ELF-1 (cell line): Measurements from ENCODE around the gene RPL29.
"Not testable (repeated sequence)": the region's sequence is repeated elsewhere in the genome, so short reads cannot be mapped to it uniquely, and the experiment has no call there.

Experiments
- DNase-seq: peaks from one replicate; pipeline ENCODE4 v3.0.0-alpha.2; 2016; ENCODE audit warnings: low read depth, low spot score

The RPL29 gene

GRCh38 chr3:51995346-51996163, at the start of gene RPL29:
Gene RPL29, minus strand, starts transcription at chr3:51995895. Its CDS starts 434 bp downstream, at chr3:51995461.
- DNase-seq: peak; percentile 95

DNA sequence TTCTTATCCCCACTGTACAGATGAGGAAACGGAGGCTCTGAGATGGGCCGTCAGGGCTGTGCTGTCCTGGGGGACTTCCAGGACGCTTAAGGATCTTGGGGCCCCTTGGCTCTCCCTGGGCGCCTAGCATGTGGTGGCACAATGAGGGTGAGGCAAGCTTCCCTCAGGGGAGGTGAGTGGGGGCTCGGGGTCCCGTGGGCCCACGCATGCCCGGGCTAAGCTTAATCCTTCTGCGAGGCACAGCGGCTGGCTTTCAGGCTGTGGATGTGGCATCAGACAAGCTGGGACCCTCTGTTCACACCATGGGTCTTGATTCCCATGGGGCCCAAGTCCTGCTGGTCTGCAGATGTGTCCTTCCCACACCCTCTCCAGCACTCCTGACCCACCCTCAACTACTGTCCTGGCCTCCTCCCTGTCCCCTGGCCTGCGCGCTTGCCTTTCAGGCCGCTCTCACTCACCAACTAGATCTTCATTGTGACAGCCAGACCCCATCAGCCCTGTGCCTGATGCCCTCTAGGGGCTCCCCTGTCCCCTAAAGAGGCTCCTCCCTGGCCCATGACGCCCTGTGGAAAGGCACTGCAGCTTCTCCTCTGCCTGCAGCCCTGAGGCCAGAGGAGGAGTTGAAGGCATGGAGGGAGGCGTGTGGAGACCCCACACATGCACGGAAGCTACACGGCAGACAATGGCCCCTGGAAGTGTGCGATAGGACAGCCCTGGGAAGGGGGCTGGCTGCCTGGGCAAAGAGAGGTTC, 49.3 kb upstream of the RPL29 start:
- peak; percentile 36 for DNase-seq

DNA sequence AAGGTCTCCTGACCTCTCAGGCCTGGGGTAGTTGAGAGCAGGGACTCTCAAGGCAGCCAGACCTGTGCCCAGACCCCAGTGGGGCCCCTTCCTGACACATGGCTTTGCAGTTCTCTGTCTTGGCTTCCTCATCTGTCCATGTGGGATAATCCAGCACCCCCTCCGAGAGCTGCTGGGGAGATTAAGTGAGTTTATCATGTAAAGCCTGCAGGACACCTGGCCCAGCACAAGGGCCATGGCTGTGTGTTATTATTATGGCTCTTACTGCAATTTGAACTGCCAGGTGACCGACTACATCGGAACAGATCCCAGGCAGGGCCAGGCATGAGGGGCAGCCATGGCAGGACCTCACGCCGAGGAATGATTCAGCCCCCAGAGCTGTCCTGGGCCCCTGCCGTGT, 48.1 kb upstream of the RPL29 start:
- DNase-seq: no peak

GRCh38 chr3:52043039-52043438, 47.3 kb upstream of the RPL29 start:
- DNase-seq: not testable (repeated sequence)

DNA sequence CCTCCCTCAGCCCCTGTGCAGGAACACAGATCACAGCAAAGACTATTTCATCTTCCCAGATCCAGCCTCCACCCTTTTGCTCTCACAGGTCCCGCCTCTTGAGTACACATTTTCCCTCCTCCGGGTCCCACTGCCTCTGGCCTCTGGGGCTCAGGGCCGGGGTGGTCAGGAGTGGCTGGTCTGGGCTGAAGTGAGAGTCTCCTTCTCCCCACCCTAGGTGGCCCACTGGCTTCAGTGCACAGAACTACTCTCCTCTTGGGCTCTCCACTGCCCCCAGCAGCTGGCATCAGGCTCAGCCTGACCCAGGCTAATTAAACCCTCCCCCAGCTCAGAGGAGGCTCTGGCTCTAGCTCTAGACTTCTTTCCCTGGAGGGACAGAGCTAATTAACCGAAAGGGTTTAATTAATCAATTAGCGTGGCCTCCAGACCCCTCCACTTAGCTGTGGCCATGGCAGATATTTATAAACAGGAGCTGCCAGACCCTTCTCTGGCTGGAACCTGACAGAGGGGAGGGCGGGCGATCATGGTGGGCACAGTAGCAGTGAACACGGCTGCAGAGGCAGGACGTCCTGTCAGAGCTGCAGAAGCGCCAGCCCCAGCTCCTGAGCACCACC, 45.5 kb upstream of the RPL29 start:
- DNase-seq: peak; percentile 51

GRCh38 chr3:52040600-52040999, 44.9 kb upstream of the RPL29 start:
- no peak for DNase-seq

GRCh38 chr3:52039846-52040245, 44.2 kb upstream of the RPL29 start:
- DNase-seq: peak; percentile 45

DNA sequence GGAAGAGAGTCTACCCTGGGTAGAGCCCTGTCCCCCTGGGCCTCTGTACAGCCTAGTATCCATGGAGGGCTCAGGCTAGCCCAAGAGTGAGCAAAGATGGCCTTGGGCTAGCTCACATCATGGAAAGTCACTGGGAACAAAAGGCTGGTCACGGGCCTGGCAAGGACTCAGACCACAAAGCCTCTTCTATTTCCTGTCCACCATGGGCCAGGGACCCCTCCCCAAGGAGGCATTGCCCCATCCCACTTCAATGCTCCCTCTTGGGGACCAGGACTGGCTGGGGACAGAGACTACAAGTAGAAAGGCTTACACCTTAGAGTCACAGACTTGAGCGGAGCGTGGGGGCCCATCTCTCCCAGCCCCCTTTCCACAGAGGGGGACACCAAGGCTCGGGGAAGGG, 43.7 kb upstream of the RPL29 start:
- DNase-seq: no peak

- DNase-seq: no peak
These were observed 42.5 kb upstream of the RPL29 start for GRCh38 chr3:52038227-52038626.

GRCh38 chr3:52037291-52037690, 41.6 kb upstream of the RPL29 start:
- DNase-seq: no peak

- DNase-seq: no peak
These were observed 41.1 kb upstream of the RPL29 start for GRCh38 chr3:52036829-52037228.

- no peak for DNase-seq
These were observed 40.6 kb upstream of the RPL29 start for GRCh38 chr3:52036222-52036694.

GRCh38 chr3:52034651-52035050, 39.0 kb upstream of the RPL29 start:
- no peak for DNase-seq

- DNase-seq: no peak
These were observed 38.5 kb upstream of the RPL29 start for GRCh38 chr3:52034212-52034611.

DNA sequence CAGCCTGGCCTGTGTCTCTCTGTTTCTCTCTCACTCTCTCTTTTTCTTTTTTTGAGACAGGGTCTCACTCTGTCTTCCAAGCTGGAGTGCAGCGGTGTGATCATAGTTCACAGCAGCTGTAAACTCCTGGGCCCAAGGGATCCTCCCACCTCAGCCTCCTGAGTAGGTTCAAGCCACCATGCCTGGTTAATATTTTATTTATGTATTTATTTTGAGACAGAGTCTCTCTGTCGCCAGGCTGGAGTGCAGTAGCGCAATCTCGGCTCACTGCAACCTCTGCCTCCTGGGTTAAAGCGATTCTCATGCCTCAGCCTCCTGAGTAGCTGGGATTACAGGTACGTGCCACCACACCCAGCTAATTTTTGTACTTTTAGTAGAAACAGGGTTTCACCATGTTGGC, 38.1 kb upstream of the RPL29 start:
- not testable (repeated sequence) for DNase-seq

- peak; percentile 60 for DNase-seq
These were observed 37.2 kb upstream of the RPL29 start for GRCh38 chr3:52032702-52033408.

DNA sequence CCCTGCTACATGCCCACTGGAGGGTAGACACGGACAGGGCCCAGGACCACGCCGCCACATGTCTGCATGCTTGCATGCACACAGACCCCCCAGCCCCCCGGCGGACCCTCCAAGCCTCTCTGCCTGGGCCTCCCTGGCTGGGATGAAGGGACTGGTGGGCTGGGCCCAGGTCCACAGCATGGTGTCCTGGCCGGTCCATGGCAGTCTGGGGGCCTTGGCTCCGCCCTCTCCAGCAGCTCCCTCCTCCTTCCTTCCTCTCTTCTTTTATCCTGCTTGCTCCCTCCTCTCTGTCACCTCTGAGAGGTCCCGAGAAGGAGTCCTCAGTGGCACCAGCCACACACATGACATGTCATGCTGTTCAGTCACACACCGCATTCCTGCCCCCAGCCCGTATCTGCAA, 36.2 kb upstream of the RPL29 start:
- no peak for DNase-seq

- DNase-seq: no peak
These were observed 35.1 kb upstream of the RPL29 start for GRCh38 chr3:52030714-52031310.

GRCh38 chr3:52029535-52029934, 33.8 kb upstream of the RPL29 start:
- no peak for DNase-seq

DNA sequence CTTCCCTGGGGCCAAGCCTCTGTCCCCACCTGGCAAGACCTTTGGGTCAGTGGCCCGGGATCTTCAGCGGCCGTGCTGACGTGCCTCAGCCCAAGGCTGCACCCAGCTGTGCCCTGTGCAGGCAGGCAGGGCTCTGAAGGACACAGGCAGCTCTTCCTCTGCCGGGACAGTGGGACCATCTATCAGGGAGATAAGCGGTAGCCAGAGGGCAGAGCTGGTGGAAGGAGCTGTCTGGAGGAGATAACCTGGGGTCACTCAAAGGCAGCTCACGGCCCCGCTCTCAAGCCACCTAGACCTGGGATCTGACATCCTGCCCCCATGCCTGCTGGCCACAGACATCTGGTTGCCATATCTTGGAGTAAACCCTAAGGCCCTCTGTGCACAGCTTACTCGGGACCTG, 33.4 kb upstream of the RPL29 start:
- DNase-seq: peak; percentile 48

DNA sequence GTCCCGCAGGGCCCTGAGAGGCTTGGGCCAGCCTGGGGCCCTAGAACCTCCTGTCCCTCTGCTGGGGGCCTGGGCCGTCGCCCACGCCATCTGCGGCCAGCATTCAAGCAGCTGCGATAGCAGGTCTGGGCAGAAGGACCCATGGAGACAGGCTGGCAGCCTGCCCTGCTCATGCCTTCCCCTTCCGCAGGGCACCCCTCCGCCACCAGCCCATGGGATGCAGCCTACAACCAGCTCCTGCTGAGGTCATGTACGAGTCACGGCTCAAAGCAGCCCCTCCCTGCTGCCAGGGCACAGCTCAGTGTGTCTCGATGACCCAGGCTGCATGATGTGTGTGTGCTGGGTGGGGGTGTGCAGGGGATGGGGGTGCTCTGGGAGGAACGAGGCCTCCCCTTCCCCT, 32.9 kb upstream of the RPL29 start:
- no peak for DNase-seq
